Fibroblast of lung (primary cell): ENCODE results near the gene CDK18. TPM values are rescaled to one million over a fixed set of nuclear protein-coding genes. Genes with fewer than 3 reads are reported as not detected.

ENCODE experiments used
- DNase-seq, 2 donors: peaks; one replicate each; pipeline versions ENCODE4 v3.0.0 to v3.0.0-alpha.2; 2010; ENCODE audit warnings: low read depth in 2 of 2
- H2AFZ ChIP-seq: 2 replicates; pipeline ENCODE4 v1.5.1; 2012; ENCODE audit warnings: low read length, control low read depth, inconsistent platforms
- H3K27ac ChIP-seq: 2 replicates; pipeline ENCODE4 v1.5.1; 2011; ENCODE audit warnings: low read length, control low read depth; ENCODE audit not compliant: insufficient read depth
- H3K27me3 ChIP-seq: 2 replicates; pipeline ENCODE4 v1.5.1; 2011; ENCODE audit warnings: mild to moderate bottlenecking, low read length; ENCODE audit not compliant: control insufficient read depth, insufficient read depth
- H3K36me3 ChIP-seq: 2 replicates; pipeline ENCODE4 v1.5.1; 2011; ENCODE audit warnings: low read length; ENCODE audit not compliant: control insufficient read depth, insufficient read depth
- H3K4me1 ChIP-seq: 2 replicates; pipeline ENCODE4 v1.5.1; 2011; ENCODE audit warnings: low read length; ENCODE audit not compliant: control insufficient read depth, insufficient read depth; ENCODE audit errors: extremely low read depth
- H3K4me2 ChIP-seq: 2 replicates; pipeline ENCODE4 v1.5.1; 2011; ENCODE audit warnings: low read length, control low read depth; ENCODE audit not compliant: insufficient read depth; ENCODE audit errors: extremely low read depth
- H3K4me3 ChIP-seq, 4 experiments: fragments of 200-600 bp in 1 of 4; sonication (generic) in 1 of 4; replicated peaks in 1 of 4; 2 replicates each; pipeline ENCODE4 v1.5.1; 2011 to 2016; ENCODE audit warnings: low read length in 4 of 4, low read depth in 3 of 4, mild to moderate bottlenecking in 3 of 4, control low read depth in 2 of 4, inconsistent platforms in 1 of 4, mixed read lengths in 1 of 4; ENCODE audit not compliant: insufficient read depth in 1 of 4; ENCODE audit errors: control extremely low read depth in 1 of 4
- H3K79me2 ChIP-seq: 2 replicates; pipeline ENCODE4 v1.5.1; 2012; ENCODE audit warnings: mild to moderate bottlenecking, low read length, inconsistent platforms; ENCODE audit not compliant: control insufficient read depth, insufficient read depth
- H3K9ac ChIP-seq: 2 replicates; pipeline ENCODE4 v1.5.1; 2011; ENCODE audit warnings: mild to moderate bottlenecking, low read length, control low read depth; ENCODE audit not compliant: insufficient read depth
- H3K9me3 ChIP-seq: 2 replicates; pipeline ENCODE4 v1.5.1; 2012; ENCODE audit warnings: low read depth, low read length; ENCODE audit not compliant: control insufficient read depth, insufficient read depth
- H4K20me1 ChIP-seq: 2 replicates; pipeline ENCODE4 v1.5.1; 2011; ENCODE audit warnings: low read length; ENCODE audit not compliant: control insufficient read depth, insufficient read depth; ENCODE audit errors: extremely low read depth
- CTCF ChIP-seq, 2 donors: IDR thresholded peaks in 1 of 2; conservative IDR thresholded peaks in 1 of 2; 1 replicate in 1 of 2; 2 replicates in 1 of 2; pipeline ENCODE4 v1.5.1; 2011 to 2012; ENCODE audit warnings: low read length in 2 of 2, control low read depth in 1 of 2, inconsistent platforms in 1 of 2, low read depth in 1 of 2, mild to moderate bottlenecking in 1 of 2
- EZH2 ChIP-seq: IDR thresholded peaks from 2 replicates; pipeline ENCODE4 v1.5.1; 2012; ENCODE audit warnings: low read length, control low read depth, mild to moderate bottlenecking; ENCODE audit errors: missing control alignments
- polyA plus RNA-seq, 2 donors: library from polyadenylated mRNA; depleted of rRNA in 1 of 2; stranded (reverse) in 1 of 2; unstranded in 1 of 2; fragments of >200 nt; gene quantifications; 2 replicates each; pipeline ENCODE4 v1.2.1, GENCODE V29; 2011 to 2012; ENCODE audit warnings: missing spikeins in 1 of 2
- total RNA-seq: library from RNA; depleted of rRNA; stranded (reverse); fragments of >200 nt; gene quantifications from 2 replicates; pipeline ENCODE4 v1.2.1, GENCODE V29; 2014

CDK18 gene
- total and polyA plus RNA-seq, 2 donors (not counting 1 experiment from before 2014, with no cell fraction given), result 0.33 to 2.1 TPM

GRCh38 chr1:205519541-205520131, 15.2 kb downstream of the CDK18 start:
- TF ChIP-seq EZH2 (no peak), CTCF (conservative IDR thresholded peaks at IDR 0.05 in 1 of 2, IDR thresholded peaks at IDR 0.05 in 1 of 2; ENCODE audit: low read depth in 1 of 2, low read length in 2 of 2) (no peak)
- Histone ChIP-seq H3K79me2 (no peaks in the 10 kb centered on the region), H3K9ac (no peak overlapping the region), H3K4me1 (no peaks in the 10 kb centered on the region), H3K36me3 (no peaks in the 10 kb centered on the region), H3K9me3 (no peaks in the 10 kb centered on the region), H3K27ac (no peak overlapping the region), H2AFZ (no peak overlapping the region), H3K27me3 (peaks cover 2% of the 10 kb centered on the region), H4K20me1 (no peaks in the 10 kb centered on the region), H3K4me2 (no peak overlapping the region), H3K4me3 (no peak overlapping the region)
- peak in 1 of 2 donors; percentile 57 for DNase-seq

- no peak overlapping the region for H3K9ac ChIP-seq
- no peak overlapping the region for H3K4me2 ChIP-seq
- H3K4me3 ChIP-seq, result no peak overlapping the region
- no peak for DNase-seq
- no peak for TF ChIP-seq CTCF (conservative IDR thresholded peaks at IDR 0.05 in 1 of 2, IDR thresholded peaks at IDR 0.05 in 1 of 2; ENCODE audit: low read depth in 1 of 2, low read length in 2 of 2)
- no peak for TF ChIP-seq EZH2
- no peaks in the 10 kb centered on the region for H3K79me2 ChIP-seq
- H3K27ac ChIP-seq, result no peak overlapping the region
- H3K9me3 ChIP-seq, result no peaks in the 10 kb centered on the region
- H4K20me1 ChIP-seq, result no peaks in the 10 kb centered on the region
- no peak overlapping the region for H2AFZ ChIP-seq
- H3K27me3 ChIP-seq, result peaks cover 2% of the 10 kb centered on the region
- no peaks in the 10 kb centered on the region for H3K36me3 ChIP-seq
- no peaks in the 10 kb centered on the region for H3K4me1 ChIP-seq
These were observed 16.2 kb downstream of the CDK18 start for GRCh38 chr1:205520709-205521108.

- no peaks in the 10 kb centered on the region for H3K4me1 ChIP-seq
- peaks cover 2% of the 10 kb centered on the region for H3K27me3 ChIP-seq
- H3K27ac ChIP-seq, result no peak overlapping the region
- no peak overlapping the region for H3K9ac ChIP-seq
- no peaks in the 10 kb centered on the region for H3K9me3 ChIP-seq
- H2AFZ ChIP-seq, result no peak overlapping the region
- DNase-seq, result no peak
- TF ChIP-seq EZH2, result no peak
- TF ChIP-seq CTCF (conservative IDR thresholded peaks at IDR 0.05 in 1 of 2, IDR thresholded peaks at IDR 0.05 in 1 of 2; ENCODE audit: low read depth in 1 of 2, low read length in 2 of 2), result no peak
- no peaks in the 10 kb centered on the region for H4K20me1 ChIP-seq
- no peaks in the 10 kb centered on the region for H3K79me2 ChIP-seq
- H3K36me3 ChIP-seq, result no peaks in the 10 kb centered on the region
- no peak overlapping the region for H3K4me3 ChIP-seq
- H3K4me2 ChIP-seq, result no peak overlapping the region
These were observed 17.2 kb downstream of the CDK18 start for GRCh38 chr1:205521686-205522085.
